GM19240 (cell line): Measurements from ENCODE around the gene MMP11.

Source experiments
- DNase-seq: peaks from one replicate; pipeline ENCODE4 v3.0.0; 2011; ENCODE audit warnings: low spot score; ENCODE audit not compliant: insufficient read length

Gene MMP11

DNA sequence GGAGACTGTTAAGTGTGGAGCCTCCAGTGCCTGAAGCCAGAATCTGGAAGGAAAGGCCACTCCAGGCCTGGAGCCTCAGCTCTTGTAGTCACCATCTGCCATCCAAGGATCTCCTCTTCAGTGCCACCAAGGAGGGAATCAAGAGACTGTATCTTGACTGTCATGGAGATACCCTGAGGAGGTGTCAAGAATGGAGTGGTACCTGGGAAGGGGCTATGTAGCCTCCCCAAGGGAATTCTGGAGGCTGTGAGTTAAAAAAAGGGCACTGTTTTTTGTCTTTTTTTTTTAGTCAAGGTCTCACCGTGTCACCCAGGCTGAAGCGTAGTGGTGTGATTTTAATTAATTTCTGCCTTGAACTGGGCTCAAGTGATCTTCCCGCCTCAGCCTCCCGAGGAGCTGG lies 13.1 kb upstream of the MMP11 start:
- DNase-seq = no peak

DNA sequence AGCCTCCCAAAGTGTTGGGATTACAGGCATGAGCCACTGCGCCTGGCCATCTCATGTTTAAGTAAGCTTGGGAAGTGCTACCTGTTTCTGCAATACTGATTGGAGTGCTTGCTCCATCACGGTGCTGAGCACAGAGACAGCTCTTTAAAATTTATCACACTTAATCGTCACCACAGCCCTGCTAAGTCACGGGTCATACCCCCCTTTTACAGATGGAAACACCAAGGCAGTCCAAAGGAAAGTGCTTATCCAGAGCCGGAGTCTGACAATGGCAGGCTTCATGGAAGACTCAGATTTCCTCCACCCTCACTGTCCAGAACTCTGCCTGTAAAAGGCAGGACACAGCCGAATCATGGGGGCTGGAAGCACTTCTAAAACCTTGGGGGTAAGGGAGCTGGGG lies 12.6 kb upstream of the MMP11 start:
- no peak for DNase-seq

DNA sequence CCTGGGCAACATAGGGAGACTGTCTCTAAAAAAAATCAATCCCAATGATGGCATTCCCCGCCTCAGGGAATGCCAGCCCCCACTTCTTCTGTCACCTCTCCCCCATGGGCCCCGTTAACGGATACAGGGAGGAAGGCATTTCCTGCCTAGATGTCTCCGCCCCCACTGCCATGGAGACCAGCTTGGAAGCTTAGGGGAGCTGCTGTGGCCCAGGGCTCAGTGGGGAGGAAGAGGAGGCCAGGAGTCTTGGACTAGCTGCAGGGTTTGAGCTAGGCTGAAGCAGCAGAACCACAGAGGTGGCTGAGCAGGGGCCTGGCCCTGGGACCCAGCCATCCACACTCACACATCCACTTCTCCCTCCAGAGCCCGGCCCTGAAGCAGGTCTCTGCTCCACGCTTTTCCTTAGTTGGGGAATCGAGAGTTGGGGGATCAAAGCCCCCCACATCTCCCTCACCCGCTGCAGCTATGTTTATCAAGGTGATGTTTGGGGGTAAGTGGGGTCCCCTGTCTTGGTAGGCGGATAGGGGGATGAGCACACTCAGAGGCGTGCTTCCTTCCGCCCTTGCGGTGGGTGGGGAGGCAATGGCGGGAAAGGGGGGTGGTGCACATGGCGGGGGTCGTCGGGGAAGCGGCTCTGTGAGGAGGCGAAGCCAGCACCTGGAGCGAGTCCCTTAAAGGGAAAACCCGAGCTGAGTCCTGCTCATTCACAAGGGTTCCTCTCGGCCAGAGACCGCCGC lies 9.6 kb upstream of the MMP11 start, which contains the start of gene C22orf15:
Gene C22orf15, plus strand, starts transcription at position 149 of the 737 bp plus-strand sequence. Its CDS starts 317 bp downstream, at position 466.
- no peak for DNase-seq

DNA sequence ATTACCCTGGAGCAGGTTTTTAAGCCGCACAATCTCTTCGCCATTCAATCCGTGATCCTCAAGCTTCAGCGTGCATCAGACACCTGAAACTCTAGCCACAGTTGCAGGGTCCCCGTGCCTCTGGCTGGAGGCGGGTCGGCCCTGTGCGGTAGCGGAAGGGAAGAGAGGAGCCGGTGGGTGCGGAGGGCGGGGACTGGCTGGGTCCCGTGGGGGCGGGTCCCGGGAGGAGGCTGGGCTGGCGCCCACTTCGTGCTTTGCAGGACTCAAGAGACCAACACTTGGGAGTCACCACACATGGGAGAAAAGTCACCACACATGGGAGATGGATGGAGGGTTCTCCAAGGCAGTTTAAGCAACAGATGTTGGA lies 9.1 kb upstream of the MMP11 start:
- DNase-seq = no peak

DNA sequence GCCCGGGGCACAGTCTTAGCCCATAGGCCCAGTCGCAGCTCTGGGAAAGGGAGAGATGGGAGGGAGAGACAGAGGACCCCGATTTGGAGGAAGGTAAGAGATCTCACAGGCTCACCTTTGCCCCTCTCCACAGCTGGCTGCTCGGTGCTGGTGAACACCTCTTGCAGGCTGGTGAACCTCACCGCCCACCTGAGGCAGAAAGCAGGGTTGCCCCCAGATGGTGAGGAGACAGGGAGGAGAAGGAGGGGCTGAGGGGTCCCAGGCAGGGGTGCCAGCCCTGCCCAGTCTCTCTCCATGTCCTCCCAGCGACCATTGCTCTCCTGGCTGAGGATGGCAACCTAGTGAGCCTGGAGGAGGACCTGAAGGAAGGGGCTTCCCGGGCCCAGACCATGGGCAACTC lies 8.7 kb upstream of the MMP11 start:
- no peak for DNase-seq

DNA sequence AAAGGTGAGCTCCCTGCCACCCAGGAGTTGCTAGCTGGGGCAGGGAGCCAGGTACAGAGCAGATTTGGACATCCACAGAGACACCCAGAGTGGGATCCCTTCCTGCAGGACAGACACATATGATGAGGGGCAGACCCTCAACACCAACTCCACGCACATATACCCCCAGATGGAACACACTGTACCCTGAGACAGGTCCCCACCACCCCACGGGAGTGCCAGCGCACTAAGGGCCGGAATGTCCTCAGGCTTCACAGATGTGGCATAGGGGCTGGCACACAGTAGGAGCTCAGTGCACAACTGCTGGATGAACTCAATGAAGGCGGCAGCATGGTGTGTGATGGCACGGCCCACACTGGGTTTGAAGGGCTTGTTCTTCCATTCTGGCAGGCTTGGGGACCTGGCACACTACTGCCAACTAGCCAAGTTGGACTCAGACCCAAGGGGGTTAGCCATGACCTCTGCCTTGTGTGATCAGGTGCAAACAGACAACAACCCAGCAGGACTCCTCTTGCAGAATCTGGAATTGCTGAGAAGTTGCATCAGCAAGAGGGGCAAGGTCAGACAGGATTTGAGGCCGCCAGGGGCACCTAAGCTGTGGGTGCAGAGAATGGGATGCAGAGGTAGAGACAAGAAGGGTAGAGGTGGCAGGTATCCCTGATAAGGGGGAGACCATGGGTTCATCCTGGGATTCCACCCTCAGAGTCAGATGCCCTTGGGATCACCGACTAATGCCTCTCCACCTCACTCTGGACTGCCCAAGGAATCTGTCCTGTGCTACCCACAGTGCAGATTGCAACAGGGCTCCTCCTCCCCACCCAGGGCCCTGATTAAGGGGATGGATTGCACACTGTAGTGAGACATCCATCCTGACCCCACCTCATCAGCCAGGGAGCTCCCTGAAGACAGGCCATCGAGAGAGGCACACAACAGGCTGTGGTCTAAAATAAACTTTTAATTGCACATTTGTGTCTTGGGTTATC lies 7.5 kb upstream of the MMP11 start:
- no peak for DNase-seq

DNA sequence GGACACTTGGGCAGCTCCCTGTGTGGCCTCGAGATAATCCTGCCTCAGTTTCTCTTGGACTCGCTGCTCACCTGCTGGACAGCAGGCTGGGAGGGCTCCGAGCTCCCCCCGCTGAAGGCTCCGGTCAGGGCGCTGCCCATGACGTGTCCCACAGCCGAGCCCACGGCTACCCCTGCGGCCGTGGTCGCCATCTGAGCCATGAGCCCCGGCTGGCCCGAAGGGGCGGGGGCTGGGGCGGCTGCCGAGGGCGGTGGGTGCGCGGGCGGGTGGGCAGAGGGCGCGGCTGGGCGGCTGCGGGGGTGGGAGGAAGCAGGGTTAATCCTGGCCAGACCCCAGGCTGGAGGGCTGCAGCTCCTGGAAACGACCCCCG lies 5.4 kb upstream of the MMP11 start:
- DNase-seq = no peak

DNA sequence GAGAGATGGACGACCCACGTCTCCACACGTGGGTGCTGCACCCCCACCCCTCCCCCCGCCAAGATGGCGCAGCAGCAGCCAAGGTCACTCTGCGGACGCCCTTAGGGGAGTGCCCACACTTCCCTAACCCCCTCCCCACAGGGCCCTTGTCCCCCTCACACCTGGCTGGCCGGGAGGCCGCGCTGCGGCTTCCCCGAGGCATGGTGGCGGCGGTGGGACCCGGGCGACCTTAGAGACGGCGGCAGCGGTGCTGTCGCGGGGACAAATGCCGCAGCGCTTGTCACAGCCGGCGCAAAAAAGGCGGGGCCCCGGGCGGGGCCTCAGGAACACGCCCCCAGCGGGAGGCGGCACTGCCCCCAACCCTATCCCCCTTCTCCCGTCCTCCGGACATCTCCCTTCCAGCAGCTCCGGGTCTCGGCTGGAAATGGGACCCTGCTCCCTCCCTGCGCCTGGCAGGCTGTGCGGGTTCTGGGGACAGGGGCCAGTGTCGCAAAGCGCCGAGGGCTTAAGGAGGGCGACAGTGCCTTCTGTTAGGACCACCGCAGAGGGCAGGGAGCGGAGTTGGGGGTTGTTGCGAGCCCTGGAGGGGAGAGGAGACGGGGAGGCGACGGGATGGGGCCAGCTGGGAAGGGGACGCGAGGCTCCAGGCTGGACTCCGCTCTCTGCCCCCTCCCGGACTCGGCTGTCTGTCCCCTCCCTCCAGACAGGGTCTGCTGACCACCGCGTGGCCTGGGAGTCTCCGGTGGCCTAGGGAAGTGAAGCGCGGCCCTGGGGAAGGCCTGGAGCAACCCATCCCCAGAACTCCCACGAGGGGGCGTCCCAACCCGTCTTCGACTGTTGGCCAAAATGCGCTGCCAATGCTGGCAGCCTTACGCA lies 4.7 kb upstream of the MMP11 start, which contains the start of gene CHCHD10:
Gene CHCHD10, minus strand, starts transcription at position 300 of the 876 bp plus-strand sequence. Its CDS starts 98 bp downstream, at position 202.
- peak; percentile 74 for DNase-seq

DNA sequence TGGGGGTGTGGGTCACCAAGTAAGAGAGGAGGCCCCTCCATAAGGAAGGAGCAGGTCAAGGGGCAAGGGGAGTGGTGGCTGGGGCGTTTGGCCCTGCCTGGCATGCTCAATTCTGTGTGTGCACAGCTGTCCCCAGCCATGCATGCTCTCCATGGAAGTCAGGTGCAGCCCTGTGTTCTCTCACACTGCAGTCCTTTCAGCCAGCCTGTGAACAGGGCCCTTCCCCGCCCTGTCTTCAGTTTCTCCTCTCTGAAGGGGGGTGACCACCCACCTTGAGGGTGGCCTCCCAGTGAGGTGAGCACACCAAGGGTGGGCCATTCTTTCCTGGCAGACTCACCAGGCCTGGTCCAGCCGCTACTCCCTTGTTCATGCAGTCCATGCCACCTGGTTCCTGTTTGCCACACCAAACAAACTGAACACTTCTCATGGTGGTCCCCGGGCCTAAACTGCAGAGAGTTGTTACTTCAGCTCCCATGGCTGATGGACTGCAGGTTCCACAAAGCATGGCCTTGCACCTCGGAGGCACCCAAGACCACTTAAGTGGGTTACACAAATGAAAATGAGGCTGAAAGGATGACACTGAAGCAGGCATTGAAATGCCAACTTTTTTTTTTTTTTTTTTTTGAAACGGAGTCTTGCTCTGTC lies 3.2 kb upstream of the MMP11 start:
- no peak for DNase-seq

DNA sequence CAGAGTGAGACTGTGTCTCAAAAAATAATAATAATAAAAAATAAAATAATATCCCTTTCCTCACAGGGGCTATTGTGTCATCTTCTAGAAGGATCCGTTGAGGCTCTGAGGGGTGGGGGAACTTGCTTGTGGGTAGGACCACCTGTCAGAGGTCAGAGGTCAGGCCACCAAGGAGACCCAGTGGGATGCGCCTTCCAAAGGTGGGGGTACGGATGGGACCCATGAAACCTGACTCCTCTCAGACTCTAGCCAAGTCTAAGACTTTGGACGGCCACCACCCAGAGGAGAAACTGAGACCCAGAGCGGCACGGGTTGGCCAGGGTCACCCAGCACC lies 367 bp upstream of the MMP11 start:
- DNase-seq = no peak

DNA sequence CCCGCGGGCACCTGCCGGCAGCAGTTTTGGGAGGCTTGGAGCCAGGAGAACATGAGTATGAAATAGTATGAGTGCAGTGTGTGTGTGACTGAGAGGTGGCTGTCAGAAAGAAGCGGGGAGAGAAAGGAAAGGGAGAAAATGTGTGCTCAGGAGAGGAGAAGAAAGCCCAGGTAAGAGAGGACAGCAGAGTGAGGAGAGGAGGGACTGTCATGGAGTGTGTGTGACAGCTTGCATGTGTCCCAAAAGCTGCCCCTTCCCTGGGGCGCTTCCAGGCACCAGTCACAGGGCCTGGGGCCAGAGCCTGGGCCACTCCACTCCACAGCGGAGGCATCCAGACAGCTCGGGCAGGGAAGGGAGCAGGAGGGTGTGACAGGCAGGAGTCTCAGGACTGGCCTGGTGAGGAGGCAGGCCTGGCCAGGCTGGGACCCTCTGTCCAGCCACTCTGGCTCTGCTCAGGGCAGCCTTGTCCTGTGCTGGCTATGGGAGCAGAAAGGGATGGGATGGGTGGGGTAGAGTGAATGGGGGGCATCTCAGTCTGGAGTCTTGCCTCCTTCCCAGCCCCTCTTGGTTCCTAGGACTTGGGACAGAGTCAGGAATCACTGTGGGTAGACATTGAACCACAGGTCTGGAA lies 949 bp downstream of the MMP11 start:
- DNase-seq = no peak

DNA sequence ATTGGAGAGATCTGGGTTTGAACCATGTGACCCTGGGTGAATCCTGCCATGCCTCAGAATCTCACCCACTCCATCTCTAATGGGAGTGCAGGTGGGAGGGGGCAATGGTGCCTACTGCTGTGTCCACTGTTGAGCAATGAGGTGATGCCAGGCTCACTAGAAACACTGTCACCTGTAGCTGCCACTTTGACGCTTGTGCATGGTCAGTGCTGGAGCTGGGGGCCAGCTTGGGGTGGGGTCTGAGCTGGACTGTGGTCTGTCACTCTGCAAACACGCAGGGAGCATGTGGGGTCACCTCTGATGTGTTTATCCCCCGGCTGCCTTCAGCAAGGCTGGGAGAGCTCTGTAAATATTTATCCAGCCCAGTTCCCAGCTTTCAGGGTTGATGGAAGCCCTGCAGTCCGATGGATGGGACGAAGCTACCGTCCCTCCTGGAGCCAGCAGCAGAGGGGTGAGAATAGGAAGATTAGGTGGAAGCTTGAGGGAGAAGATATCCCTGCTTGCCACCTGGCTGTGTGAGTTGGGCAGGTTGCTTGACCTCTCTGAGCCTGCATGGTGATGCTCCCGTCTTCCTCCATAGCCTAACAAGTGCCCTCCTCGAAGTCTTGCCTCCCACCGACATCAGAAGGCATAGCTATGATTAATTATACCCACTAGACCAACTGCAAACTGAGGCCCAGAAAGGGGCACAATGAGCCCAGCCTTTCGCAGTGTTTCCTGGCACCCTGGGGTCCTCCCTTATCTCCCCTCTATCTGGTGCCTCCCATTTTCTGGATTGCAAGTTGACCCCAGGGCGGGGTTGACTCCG lies 1.7 kb downstream of the MMP11 start:
- no peak for DNase-seq

DNA sequence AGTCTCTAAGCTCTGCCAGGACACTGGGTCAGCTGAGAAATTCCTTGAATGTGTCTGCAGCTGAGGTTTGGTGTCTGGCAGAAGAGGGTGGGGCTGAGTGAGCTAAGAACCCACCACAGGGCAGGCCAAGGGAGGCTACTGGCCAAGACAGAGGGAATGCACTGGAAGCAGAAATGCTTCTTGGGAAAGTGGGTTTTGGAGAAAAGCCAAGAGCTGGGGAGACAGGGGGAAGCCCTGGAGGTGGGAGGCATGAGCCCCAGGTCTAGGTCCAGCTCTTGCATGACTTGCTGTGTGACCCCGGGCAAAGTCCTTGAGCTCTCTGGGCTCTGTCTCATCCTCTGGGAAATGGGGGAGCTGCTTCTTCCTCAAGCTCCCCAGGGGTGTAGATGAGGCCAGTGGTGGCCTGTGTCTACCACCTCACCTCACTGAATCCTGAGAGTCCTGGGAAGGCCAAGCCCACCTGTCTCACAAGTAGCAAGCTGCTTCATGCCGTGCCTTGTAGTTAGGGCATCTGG lies 2.3 kb downstream of the MMP11 start:
- DNase-seq = no peak

DNA sequence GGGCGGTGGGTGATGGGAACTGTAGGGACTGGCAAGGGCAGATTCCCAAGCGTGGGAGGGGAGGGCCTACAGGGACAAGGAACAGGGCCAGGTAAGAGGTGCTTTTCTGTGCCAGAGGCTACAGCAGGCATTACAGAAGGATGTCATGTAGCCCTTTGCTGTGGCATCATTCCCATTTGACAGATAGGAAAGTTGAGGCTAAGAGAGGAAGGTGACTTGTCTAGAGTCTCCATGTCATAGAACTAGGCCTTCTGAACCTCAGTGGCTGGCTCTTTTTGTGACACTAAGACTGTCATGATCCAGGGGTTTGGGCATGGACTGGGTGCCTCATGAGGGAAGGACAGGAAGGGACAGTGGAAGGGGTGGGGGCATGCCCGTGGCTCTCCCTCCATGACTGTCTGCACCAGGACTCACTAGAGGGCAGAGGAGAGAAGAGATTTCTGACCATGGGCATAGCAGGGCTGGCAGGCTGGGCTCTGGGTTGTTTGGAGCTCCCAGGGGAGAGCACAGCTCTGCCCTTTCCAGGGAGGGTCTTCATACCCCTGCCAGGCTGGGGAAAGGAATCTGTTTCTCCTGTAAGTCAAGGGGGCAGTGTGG lies 3.2 kb downstream of the MMP11 start:
- no peak for DNase-seq

DNA sequence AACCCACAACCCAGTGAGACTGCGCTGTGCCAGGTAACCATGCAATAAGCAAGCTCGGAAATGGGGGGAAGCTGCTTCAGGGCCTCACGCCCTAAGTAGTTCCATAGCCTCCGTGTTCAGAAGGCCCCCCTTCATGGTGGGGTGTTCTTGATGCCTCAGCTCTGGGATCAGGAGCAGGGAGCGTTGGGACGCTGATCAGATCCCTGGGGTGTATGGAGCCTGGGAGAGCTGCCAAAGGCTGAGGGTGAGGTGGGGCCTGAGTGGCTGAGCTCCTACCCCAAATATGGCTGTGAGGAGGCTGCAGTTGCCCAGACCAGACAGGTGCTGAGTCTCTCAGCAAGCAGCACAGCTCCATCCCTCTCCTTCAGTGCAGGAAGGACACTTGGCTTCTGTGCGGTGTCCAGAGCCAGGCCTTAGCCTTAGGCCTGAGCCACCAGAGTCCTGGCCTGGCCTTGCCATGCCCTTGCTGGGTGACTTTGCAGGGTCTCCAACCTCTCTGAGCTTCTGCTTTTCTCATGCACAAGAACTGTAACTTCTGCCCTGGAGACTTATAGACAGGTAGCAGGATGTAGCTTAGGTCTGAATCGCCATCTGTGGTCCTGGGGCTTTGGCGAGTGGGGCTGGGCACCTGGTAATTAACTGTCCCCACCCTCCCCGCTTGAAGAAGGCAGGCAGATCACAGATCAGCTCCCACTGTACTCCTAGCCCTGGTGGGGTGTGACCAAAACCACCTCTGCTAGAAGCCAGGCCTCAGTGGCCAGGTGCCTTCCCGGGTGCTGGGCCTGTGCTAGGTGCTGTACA lies 5.3 kb downstream of the MMP11 start:
- DNase-seq = no peak

DNA sequence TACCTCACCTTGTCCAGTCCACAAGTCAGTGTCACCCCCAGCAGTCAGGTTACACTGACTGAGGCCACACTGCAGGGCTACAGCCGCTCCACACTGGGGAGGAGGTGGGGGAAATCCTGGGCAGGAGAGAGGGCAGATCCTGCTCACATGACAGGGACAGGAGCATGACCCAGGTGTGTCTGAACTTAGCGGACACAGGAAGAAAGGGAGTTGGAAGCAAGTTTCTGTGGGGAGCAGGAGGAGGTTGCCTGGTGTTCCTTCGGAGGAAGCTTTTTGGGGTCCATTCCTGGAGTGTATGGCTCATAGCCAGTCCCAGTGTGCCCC lies 5.9 kb downstream of the MMP11 start:
- DNase-seq = no peak

DNA sequence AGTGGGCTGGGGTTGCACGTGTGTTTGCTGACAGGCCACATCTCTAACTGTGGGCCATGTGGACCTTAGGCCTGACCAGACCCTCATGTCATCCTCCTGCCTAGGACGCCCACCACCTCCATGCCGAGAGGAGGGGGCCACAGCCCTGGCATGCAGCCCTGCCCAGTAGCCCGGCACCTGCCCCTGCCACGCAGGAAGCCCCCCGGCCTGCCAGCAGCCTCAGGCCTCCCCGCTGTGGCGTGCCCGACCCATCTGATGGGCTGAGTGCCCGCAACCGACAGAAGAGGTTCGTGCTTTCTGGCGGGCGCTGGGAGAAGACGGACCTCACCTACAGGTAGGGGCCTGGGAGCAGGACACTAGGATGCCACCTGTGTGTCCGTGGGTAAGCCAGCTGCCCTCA lies 6.4 kb downstream of the MMP11 start:
- no peak for DNase-seq

DNA sequence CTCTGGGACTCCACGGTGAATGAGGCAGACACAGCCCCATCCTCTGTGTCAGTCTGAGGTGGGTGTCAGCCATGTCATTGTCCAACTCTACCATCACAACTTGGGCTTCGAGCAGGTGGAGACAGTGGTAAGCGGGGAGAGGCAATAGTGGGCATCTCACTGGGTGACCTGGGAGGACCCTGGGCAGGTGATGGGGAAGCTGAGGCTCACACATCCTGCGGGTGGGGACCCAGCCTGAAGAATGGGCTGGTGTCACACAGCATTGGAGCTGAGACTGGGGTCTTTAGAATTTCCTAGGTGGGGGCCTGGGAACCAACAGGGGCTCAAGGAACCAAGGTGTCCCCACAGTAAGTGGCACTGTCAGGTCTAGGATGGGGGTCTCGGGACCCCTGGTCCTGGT lies 7.1 kb downstream of the MMP11 start:
- DNase-seq = no peak
